Endothelial cell of umbilical vein (primary cell): ENCODE measurements around the gene BABAM1. TPM values are rescaled to one million over a fixed set of nuclear protein-coding genes. Genes with fewer than 3 reads are reported as not detected.

ENCODE experiments used
- BruUV-seq: library from RNA; stranded (reverse); fragments of 400-500 nt; replicated peaks from 2 replicates; lab custom pipeline; 2021; lab: Mats Ljungman, UMichigan
- CTCF ChIA-PET: fragments of 300-600, 350-600 bp; sonication (Branson Sonifier 250); formaldehyde crosslinking; loops from one replicate; lab custom pipeline; 2021; ENCODE audit warnings: antibody characterized with exemption, inconsistent platforms; lab: Charles Lee
- POLR2A ChIA-PET: fragments of 300-600, 350-600 bp; sonication (Branson Sonifier 250); formaldehyde crosslinking; loops from one replicate; lab custom pipeline; 2021; ENCODE audit warnings: antibody characterized with exemption, inconsistent platforms; lab: Charles Lee
- DNase-seq: peaks from one replicate; pipeline ENCODE4 v3.0.0-alpha.2; 2011; ENCODE audit warnings: low read depth, low spot score
- FAIRE-seq: peaks from 2 replicates; lab custom pipeline; 2011; peaks lifted over from hg19 to GRCh38; lab: Jason Lieb, UNC
- H2AFZ ChIP-seq: 2 replicates; pipeline ENCODE4 v1.6.0; 2012; ENCODE audit warnings: low read depth, low read length, control low read depth, inconsistent platforms
- H3K27ac ChIP-seq: 2 replicates; pipeline ENCODE4 v1.5.1; 2011; ENCODE audit warnings: low read depth, mild to moderate bottlenecking, control low read depth, low read length, moderate library complexity; ENCODE audit not compliant: insufficient read depth
- H3K27me3 ChIP-seq, 2 experiments: 2 replicates each; pipeline versions ENCODE4 v1.6.0 to v1.6.1; 2011; ENCODE audit warnings: low read length in 2 of 2, mixed read lengths in 1 of 2; ENCODE audit not compliant: control insufficient read depth in 2 of 2, insufficient read depth in 2 of 2
- H3K36me3 ChIP-seq, 2 experiments: 2 replicates in 1 of 2; 3 replicates in 1 of 2; pipeline ENCODE4 v1.5.1; 2011; ENCODE audit warnings: low read length in 2 of 2, mild to moderate bottlenecking in 1 of 2, moderate library complexity in 1 of 2; ENCODE audit not compliant: control insufficient read depth in 2 of 2, insufficient read depth in 2 of 2; ENCODE audit errors: extremely low read depth in 1 of 2
- H3K4me1 ChIP-seq: 3 replicates; pipeline ENCODE4 v1.5.1; 2011; ENCODE audit warnings: mild to moderate bottlenecking, low read length; ENCODE audit not compliant: control insufficient read depth, insufficient read depth; ENCODE audit errors: extremely low read depth
- H3K4me2 ChIP-seq: 2 replicates; pipeline ENCODE4 v1.6.1; 2011; ENCODE audit warnings: low read length, control low read depth, mixed read lengths; ENCODE audit not compliant: insufficient read depth
- H3K4me3 ChIP-seq, 3 experiments: fragments of 200-600 bp in 1 of 3; sonication (generic), shearing (Covaris generic) in 1 of 3; replicated peaks in 1 of 3; 2 replicates each; pipeline ENCODE4 v1.5.1; 2011 to 2016; ENCODE audit warnings: control low read depth in 3 of 3, low read length in 3 of 3, mild to moderate bottlenecking in 2 of 3, inconsistent platforms in 1 of 3, low read depth in 1 of 3, moderate library complexity in 1 of 3; ENCODE audit not compliant: insufficient read depth in 1 of 3
- H3K79me2 ChIP-seq: 2 replicates; pipeline ENCODE4 v1.6.0; 2012; ENCODE audit warnings: low read length, inconsistent platforms; ENCODE audit not compliant: control insufficient read depth, insufficient read depth
- H3K9ac ChIP-seq: replicated peaks from 2 replicates; pipeline ENCODE3; 2011; ENCODE audit warnings: low read length, control low read depth; ENCODE audit not compliant: insufficient read depth; ENCODE audit errors: extremely low read depth
- H3K9me1 ChIP-seq: replicated peaks from 3 replicates; pipeline ENCODE4 v1.6.0; 2011; ENCODE audit warnings: mild to moderate bottlenecking, low read length; ENCODE audit not compliant: control insufficient read depth, insufficient read depth; ENCODE audit errors: extremely low read depth
- H3K9me3 ChIP-seq: replicated peaks from 2 replicates; pipeline ENCODE4 v1.5.1; 2012; ENCODE audit warnings: low read length, inconsistent platforms; ENCODE audit not compliant: control insufficient read depth, insufficient read depth
- H4K20me1 ChIP-seq: replicated peaks from 2 replicates; pipeline ENCODE3; 2011; ENCODE audit warnings: mild to moderate bottlenecking, low read length; ENCODE audit not compliant: control insufficient read depth, insufficient read depth; ENCODE audit errors: extremely low read depth
- EZH2 ChIP-seq: IDR thresholded peaks from 2 replicates; pipeline ENCODE4 v1.6.1; 2012; ENCODE audit warnings: borderline replicate concordance, low read depth, mild to moderate bottlenecking, moderate library complexity, low read length, inconsistent platforms; ENCODE audit not compliant: severe bottlenecking
- FOS ChIP-seq: IDR thresholded peaks from 2 replicates; pipeline ENCODE4 v1.6.1; 2011; ENCODE audit warnings: mild to moderate bottlenecking, low read length, moderate library complexity, borderline replicate concordance; ENCODE audit not compliant: insufficient read depth
- GATA2 ChIP-seq: IDR thresholded peaks from 2 replicates; pipeline ENCODE4 v1.7.0; 2011; ENCODE audit warnings: low read depth, mild to moderate bottlenecking, moderate library complexity, mixed read lengths, low read length; ENCODE audit not compliant: insufficient read length, insufficient read depth
- JUN ChIP-seq: IDR thresholded peaks from 2 replicates; pipeline ENCODE4 v1.6.1; 2011; ENCODE audit warnings: borderline replicate concordance, low read depth; ENCODE audit not compliant: insufficient read length, insufficient read depth
- MYC ChIP-seq: IDR thresholded peaks from one replicate; pipeline ENCODE4 v1.6.1; 2011; ENCODE audit warnings: mild to moderate bottlenecking, low read depth, low read length
- POLR2A ChIP-seq: IDR thresholded peaks from 2 replicates; pipeline ENCODE4 v1.6.1; 2012; ENCODE audit warnings: low read depth, mild to moderate bottlenecking, control low read depth, low read length
- POLR2AphosphoS5 ChIP-seq: IDR thresholded peaks from 2 replicates; pipeline ENCODE4 v1.6.1; 2012; ENCODE audit warnings: low read depth, mild to moderate bottlenecking, control low read depth, low read length, moderate library complexity; ENCODE audit not compliant: insufficient read depth
- dilution Hi-C: fragments of 300-500 bp; cut with MboI; formaldehyde crosslinking; loops from one replicate; pipeline ENCODE4 v1.15.0; 2019; ENCODE audit warnings: low sequenced_read_pairs; ENCODE audit not compliant: extremely low pct_ligation_motif_present
- intact Hi-C: fragments of 100-400 bp; cut with micrococcal nuclease; formaldehyde crosslinking; loops from one replicate; pipeline ENCODE4 v1.10.0; 2022
- polyA plus RNA-seq, 4 experiments: library from polyadenylated mRNA; depleted of rRNA in 3 of 4; stranded (reverse) in 3 of 4; unstranded in 1 of 4; fragments of >200 nt; gene quantifications; 2 replicates each; pipeline versions ENCODE4 v1.2.1 to v1.2.3, GENCODE V29; 2011 to 2012; ENCODE audit warnings: missing spikeins in 1 of 4
- total RNA-seq: library from RNA; stranded (reverse); gene quantifications from 2 replicates; pipeline ENCODE4 v1.2.3, GENCODE V29; 2021
- TF ChIP-seq, protein P1 (sequence below), 2 donors: IDR thresholded peaks; 1 replicate in 1 of 2; 2 replicates in 1 of 2; pipeline ENCODE4 v1.5.1; 2011; ENCODE audit warnings: low read length in 2 of 2, mild to moderate bottlenecking in 2 of 2, moderate library complexity in 2 of 2, control low read depth in 1 of 2, inconsistent platforms in 1 of 2, low read depth in 1 of 2; ENCODE audit not compliant: insufficient read depth in 1 of 2; ENCODE audit errors: extremely low read depth in 1 of 2
- TF ChIP-seq, protein P2 (sequence below): IDR thresholded peaks from 2 replicates; pipeline ENCODE4 v1.6.1; 2011; ENCODE audit not compliant: insufficient read depth, insufficient read length

The BABAM1 gene
- total and polyA plus RNA-seq, 2 donors (not counting 3 experiments of a cell fraction or from before 2014, with no cell fraction given) = 118 to 140 TPM

GRCh38 chr19:17259934-17260333, 7.3 kb upstream of the BABAM1 start:
- POLR2A ChIA-PET = no interaction called here
- DNase-seq (no peak), FAIRE-seq (no peak)
- Histone ChIP-seq H3K4me2 (no peak overlapping the region), H3K4me3 (no peak overlapping the region), H4K20me1 (no peaks in the 10 kb centered on the region), H3K9ac (no peak overlapping the region), H3K9me3 (no peaks in the 10 kb centered on the region), H3K27me3 (no peaks in the 10 kb centered on the region), H3K36me3 (peaks cover 0 to 23% of the 10 kb centered on the region in 2 experiments), H2AFZ (no peak overlapping the region), H3K9me1 (no peaks in the 10 kb centered on the region), H3K79me2 (no peaks in the 10 kb centered on the region), H3K27ac (no peak overlapping the region), H3K4me1 (peaks cover 11% of the 10 kb centered on the region)
- CTCF ChIA-PET = interaction anchor here (0.6 to 3.1 kb wide), 12 partner anchors 10 to 191 kb away, joined by 3 to 28 read pairs (median 4); partner anchors contain the start of gene ANKLE1
- no TSS peak for BruUV-seq
- intact Hi-C loops = no loop called here
- dilution Hi-C loops = no loop called here
- TF ChIP-seq, protein P1, sequence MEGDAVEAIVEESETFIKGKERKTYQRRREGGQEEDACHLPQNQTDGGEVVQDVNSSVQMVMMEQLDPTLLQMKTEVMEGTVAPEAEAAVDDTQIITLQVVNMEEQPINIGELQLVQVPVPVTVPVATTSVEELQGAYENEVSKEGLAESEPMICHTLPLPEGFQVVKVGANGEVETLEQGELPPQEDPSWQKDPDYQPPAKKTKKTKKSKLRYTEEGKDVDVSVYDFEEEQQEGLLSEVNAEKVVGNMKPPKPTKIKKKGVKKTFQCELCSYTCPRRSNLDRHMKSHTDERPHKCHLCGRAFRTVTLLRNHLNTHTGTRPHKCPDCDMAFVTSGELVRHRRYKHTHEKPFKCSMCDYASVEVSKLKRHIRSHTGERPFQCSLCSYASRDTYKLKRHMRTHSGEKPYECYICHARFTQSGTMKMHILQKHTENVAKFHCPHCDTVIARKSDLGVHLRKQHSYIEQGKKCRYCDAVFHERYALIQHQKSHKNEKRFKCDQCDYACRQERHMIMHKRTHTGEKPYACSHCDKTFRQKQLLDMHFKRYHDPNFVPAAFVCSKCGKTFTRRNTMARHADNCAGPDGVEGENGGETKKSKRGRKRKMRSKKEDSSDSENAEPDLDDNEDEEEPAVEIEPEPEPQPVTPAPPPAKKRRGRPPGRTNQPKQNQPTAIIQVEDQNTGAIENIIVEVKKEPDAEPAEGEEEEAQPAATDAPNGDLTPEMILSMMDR (IDR thresholded peaks at IDR 0.05; ENCODE audit: extremely low read depth in 1 of 2, insufficient read depth in 1 of 2, low read depth in 1 of 2, low read length in 2 of 2) = no peak
- TF ChIP-seq MYC (no peak), POLR2A (no peak), POLR2AphosphoS5 (no peak), JUN (no peak), GATA2 (no peak), EZH2 (no peak), FOS (no peak)
- TF ChIP-seq, protein P2, sequence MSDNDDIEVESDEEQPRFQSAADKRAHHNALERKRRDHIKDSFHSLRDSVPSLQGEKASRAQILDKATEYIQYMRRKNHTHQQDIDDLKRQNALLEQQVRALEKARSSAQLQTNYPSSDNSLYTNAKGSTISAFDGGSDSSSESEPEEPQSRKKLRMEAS = no peak
